HG03280 (cell line): Measurements from ENCODE around the gene ZNF425.
"Not testable (repeated sequence)": the region's sequence is repeated elsewhere in the genome, so short reads cannot be mapped to it uniquely, and the experiment has no call there.

Experiments used
- ATAC-seq: cut with Tn5 transposase; IDR thresholded peaks from one replicate; pipeline ENCODE4 v1.9.1; 2021; ENCODE audit warnings: mild to moderate bottlenecking, moderate library complexity; ENCODE audit not compliant: unreplicated experiment

The ZNF425 gene, protein sequence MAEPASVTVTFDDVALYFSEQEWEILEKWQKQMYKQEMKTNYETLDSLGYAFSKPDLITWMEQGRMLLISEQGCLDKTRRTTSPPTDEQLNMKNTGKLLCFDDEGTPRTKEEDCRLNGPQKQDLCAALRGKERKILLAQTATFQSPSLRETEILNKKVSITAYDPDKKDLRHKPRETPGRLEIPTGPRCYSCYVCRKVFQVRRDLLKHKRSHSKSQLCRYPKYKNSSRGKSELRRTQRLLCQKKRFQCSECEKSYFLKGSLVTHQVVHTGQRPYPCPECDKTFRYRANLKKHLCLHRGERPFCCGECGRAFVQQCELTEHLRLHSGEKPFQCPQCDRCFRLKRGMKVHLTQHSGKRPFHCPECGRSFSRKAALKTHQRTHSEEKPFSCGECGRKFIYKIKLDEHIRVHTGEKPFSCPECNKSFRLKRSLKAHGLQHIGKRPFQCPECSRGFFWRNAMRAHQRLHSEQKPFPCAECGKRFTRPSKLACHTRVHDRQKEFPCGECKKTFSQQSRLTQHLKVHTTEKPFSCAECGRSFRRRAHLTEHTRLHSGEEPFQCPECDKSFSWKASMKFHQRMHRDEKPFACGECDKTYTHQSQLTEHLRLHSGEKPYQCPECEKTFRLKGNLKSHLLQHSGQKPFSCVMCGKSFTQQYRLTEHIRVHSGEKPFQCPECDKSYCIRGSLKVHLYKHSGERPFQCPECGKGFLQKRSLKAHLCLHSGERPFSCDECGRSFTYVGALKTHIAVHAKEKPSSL

DNA sequence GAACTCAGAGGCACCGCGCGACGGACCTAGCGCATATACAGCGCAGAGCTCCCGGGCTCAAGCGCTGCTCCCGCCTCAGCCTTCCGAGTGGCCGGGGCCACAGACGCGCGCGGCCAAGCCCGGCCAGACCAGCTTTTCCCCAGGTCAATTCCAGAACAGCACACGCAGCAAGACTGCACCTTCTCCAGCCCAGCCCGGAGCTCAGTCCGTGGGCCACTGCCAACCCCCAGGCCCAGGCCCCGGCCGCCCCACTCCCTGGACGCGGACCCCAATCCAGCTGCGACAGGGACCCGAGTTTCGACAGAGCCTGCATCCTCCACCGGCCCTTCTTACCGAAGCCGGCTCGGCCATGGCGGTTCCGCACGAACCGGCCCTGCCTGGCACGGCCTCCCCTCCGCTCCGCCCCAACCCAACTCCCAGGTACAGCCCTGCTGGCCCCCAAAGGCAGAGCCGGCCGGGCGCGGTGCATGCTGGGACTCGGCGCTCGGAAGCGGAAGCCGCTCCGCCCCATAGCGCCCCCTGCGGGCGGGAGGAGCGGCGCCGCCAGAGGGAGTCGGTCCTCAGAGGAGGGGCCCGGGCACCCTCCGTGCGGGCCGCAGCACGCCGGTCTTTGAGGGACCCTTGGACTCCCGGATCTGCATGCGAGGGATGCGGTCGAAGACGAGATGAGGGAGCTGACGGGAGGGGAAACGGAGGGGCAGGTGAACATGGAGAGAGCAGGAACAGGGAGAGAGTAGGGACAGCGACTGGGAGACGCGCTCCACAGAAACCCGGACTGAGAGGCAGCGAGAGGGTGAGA is at the start of gene ZNF425:
ZNF425 (minus strand) TSS at position 462 of the 799 bp plus-strand sequence; CDS start at position 351, 111 bp downstream.
- ATAC-seq, result peak; percentile 83

DNA sequence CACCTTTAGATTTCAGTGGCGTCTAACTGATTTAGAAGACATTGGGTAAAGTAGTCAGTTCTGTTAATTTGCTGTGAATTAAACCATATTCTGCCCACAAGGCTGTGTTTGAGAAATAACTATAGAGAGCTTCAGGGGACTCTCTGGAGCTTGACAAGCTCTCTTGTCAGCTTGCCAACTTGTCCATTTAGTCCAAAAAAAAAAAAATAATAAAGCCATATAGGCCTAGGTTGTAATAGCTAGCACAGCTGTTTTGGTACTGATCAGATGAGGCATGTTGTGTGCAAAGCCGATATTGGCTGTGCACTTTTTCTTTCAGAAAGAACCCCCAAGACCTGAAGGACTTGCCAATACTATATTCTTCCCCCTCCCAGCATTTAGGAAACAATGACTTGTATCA is 49.0 kb upstream of the ZNF425 start:
- ATAC-seq, result no peak

GRCh38 chr7:149172534-149172920 is 46.4 kb upstream of the ZNF425 start:
- no peak for ATAC-seq

- ATAC-seq, result no peak
Observed at GRCh38 chr7:149171892-149172533, 45.9 kb upstream of the ZNF425 start.

GRCh38 chr7:149166630-149167352 is 40.7 kb upstream of the ZNF425 start:
- no peak for ATAC-seq

DNA sequence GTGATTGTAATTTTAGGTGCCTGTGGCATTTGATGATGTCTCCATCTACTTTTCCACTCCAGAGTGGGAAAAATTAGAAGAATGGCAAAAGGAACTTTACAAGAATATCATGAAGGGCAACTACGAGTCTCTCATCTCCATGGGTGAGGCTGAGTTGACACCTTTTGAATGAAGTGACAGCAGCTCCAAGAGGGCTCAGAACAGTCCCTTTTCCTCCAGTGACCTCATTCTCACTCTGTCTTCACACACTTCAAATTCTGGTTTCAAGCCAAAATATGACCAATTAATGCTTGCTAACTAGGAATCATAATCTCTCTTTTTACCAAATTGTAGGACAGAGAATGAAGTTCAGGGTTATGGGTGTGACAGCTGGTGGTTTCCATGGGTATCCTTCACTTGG is 40.0 kb upstream of the ZNF425 start:
- ATAC-seq, result no peak

DNA sequence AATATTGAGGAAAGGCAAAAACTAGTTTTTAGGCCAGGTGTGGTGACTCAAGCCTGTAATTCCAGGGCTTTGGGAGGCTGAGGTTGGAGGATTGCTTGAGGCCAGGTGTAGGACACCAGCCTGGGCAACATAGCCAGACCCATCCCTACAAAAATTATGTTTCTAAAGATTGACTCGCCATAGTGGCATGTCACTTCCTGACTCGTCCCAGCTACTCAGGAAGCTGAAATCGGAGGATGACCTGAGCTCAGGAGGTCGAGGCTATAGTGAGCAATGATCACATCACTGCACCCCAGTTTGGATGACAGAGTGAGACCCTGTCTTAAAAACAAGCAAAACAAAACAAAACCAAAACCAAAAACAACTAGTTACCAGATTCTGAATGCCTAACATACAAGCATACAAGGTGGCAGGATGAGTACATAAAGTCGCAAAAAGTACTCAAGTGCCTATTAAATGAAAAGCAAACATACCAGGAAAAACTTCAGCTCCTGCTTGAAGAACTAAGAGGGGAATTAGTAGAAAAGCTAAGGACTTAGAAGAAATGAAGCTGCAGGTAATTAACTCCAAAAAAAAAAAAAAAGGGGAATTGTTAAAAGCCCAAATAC is 35.2 kb upstream of the ZNF425 start:
- ATAC-seq, result no peak

DNA sequence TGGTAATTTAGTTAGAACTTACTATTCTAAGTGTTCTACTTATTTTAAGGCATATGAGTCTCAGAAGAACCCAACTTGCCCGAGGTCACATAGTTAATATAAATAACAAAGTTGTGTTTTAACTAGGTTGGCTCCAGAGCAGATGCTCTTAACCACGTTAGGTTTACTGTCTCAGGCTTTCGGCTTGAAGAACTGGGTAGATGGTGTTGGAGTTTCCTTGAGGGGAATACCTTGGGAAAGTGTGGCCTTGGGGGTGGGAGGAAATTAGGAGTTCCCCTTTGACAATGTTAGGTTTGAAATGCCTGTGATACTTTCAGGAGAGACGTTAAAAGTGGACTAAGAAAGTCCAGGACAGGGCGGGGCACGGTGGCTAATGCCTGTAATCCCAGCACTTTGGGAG is 30.8 kb upstream of the ZNF425 start:
- no peak for ATAC-seq

GRCh38 chr7:149154056-149154455 is 27.9 kb upstream of the ZNF425 start:
- no peak for ATAC-seq

DNA sequence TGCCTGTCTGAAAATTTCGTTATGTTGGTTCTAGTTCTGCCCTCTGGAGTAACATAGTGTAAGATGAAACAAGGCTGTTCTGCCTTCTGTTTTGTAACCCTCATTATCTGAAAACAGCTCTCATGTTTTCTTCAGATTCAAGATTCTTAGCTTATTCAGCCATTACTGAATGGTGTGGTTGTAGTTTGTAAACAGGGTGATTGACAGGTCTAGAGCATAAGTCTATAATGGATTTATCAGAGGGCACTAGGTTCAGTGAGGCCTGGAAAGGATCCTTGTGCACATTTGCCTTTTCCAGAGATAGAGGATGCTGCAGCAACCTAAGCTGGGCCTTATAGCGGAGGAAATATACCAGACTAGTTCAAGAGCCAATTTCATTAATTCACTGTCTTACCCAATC is 27.2 kb upstream of the ZNF425 start:
- ATAC-seq, result no peak

DNA sequence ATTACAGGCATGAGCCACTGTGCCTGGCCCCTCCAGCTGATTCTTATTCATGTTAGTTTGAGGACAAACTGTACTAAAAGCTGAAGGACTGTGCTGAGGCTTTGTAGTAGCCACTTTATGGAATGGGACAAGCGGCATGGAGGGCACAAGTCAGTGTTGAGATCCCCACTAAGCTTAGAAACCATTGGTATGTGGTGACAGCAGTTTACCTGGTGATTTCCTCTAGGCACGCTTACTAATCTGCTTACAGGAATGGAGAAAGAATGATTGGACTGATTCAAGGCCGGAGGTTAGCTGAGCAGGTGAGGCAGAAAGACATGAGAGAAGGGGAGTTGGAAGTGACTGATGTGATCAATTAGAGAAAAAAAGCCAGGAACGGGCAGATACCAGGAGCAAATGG is 24.9 kb upstream of the ZNF425 start:
- ATAC-seq, result no peak

DNA sequence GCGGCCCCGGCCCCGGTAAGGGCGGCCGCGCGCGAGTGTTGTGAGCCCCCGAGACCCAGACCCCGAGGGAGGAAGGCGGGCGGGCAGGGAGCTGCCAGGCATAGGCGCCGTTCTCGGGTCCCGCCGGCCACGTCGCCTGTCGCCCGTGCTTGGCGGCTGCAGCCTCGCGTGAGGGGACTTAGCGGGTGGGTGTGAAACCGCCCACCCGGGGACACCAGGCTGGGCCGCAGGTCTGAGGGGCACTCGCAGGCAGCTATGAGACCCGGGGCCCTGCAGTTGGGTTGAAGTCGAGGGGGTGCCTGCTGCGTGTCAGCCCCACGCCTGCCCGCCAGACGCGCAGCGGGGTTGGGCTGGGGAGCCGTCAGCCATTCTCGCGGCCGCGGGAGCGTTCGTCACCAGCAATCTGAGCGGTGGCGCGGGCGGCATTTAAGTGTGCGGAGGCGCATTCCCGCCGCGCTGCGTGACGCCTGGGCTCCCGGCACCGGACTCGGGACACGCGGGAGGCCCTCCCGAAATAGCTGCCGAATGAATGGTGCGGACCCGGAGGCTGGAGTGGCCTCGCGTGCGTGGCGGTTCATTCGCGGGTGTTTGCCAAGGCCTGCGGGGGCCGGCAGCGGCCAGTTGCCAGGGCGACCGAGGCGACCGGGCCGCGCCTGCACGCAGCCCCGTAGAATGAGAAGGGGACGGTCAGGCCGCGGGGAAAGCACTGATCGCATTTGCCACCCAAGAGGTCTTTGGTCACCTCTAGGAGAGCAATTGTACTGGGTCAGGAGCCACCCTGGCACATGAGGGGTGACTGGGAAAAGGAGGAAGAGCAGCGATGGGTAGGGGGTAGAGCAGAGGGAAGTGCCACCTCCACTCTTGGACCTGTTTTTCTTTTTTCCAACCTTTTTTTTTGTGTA is 21.9 kb upstream of the ZNF425 start:
- ATAC-seq, result peak; percentile 28

- ATAC-seq, result peak; percentile 73
Observed at GRCh38 chr7:149147072-149147751, 21.1 kb upstream of the ZNF425 start, which contains the start of gene ZNF398. Gene ZNF398, plus strand, starts transcription at chr7:149147453. Its CDS starts 290 bp downstream, at chr7:149147743.

- no peak for ATAC-seq
Observed at GRCh38 chr7:149145031-149145845, 19.1 kb upstream of the ZNF425 start.

DNA sequence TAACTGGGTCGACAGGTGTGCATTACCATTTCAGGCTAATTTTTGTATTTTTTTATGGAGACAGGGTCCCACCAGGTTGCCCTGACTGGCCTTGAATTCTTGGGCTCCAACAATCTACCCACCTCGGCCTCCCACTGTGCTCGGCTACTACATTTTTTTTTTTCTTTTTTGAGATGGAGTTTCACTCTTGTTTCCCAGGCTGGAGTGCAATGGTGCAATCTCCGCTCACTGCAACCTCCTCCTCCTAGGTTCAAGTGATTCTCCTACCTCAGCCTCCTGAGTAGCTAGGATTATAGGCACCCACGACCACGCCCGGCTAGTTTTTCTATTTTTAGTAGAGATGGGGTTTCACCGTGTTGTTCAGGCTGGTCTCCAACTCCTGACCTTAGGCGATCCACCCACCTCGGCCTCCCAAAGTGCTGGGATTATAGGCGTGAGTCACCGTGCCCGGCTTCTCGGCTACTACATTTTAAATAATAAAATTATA is 18.4 kb upstream of the ZNF425 start:
- ATAC-seq, result not testable (repeated sequence)

GRCh38 chr7:149141893-149142292 is 15.8 kb upstream of the ZNF425 start:
- no peak for ATAC-seq

- no peak for ATAC-seq
Observed at GRCh38 chr7:149140831-149141230, 14.7 kb upstream of the ZNF425 start.
